C1 segment of cervical spinal cord (tissue), 14 donors: ENCODE data around the gene CTDNEP1.

Experiments used
- DNase-seq, 14 donors: peaks; one replicate each; lab custom pipeline; 2025; lab: John Stamatoyannopoulos, UW

The CTDNEP1 gene

DNA sequence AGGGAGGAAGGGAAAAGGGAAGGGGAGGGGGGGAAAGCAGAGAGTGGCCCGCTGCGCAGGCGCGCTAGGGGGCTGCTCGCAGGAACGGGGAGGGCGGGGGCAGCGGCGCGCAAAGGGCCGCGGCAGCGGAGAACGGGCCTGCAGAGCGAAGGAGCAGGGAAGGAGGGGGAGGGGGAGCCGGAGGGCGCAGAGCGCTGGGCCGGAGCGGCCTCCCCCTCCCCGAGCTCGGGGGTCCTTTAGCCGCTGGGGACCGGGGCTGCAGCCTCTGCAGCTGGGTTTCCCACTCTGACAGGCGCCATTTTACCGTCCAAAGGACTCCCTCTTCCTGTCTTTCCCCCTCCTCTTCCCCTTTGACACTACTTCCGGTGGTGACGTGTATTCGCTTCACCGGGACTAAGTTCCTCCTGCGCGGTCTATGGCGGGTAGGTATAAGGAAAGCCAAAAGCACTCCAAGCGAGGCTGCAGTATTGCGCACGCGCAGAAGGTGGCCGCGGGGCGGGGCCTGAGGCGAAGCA is at the start of gene CTDNEP1:
Gene CTDNEP1 (minus strand): TSS at position 74 of the 515 bp plus-strand sequence. CDS start 438 bp downstream, outside the sequence.
- DNase-seq, result peak; percentile 76 to 99 (median 97)

DNA sequence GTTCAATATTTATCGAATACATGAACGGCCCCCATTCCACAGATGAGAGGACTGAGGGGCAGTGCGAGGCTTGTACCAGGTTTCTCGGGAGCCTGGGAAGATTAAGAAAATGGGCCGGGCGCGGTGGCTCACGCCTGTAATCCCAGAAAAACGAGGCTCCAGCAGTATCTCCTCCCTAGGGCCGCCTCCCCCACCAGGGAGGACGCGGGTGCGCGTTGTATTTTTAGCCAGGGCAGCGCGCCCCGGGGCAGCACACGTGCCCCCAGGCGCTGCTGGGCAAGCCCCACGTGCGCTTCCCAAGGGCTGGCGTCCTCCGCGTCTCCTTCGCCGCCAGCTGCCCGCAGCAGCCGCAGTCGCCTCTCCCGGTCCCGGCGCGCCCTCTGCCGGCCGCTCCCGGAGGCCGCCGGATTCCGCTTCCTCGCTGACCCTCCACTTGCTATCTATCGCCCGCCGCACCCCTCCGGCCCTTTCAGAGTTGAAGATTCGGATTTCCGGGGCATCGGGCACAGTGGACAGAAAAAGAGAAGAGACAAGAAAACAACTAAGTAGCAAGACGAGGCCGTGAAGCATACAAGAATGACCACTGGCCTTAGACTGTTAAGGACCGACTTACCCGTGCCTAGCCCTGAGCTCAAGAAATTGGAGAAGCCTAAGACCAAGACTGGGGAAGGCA is 44.8 kb upstream of the CTDNEP1 start:
- DNase-seq, result peak in 13 of 14 donors; percentile 20 to 85 (median 54)

DNA sequence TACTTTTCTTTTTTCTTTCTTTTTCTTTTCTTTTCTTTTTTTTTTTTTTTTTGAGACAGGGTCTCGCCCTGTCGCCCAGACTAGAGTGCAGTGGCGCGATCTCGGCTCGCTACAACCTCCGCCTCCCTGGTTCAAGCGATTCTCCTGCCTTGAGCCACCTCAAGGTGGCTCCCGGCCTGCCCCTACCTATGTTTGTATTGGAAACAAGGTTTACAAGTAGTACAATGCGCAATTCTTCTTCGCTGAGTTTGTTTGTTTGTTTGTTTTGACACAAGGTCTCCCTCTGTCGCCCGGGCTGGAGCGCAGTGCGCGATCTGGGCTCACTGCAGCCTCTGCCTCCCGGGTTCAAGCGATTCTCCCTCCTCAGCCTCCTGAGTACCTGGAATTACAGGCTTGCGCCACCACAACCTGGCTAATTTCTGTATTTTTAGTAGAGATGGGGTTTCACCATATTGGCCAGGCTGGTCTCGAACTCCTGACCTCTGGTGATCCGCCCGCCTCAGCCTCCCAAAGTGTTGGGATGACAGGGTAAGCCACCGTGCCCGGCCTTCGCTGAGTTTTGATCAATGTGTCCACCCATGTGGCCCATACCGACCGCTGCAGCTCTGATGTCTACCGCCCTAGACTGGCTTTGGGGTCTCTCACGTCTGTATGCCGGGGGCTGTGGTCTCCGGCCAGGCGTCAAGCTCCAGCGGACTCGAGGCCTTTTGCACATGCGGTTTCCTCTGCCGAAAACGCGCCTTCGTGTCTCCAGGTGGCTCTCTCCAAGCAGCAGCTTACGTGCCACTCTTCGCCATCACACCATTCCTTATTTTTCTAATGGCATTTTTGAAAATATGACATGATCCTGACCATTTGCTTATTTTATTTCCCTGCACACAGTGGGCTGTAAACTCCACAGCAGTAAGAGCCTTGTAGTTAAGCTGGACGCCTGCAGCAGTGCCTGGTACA is 44.0 kb upstream of the CTDNEP1 start:
- DNase-seq, result no peak

DNA sequence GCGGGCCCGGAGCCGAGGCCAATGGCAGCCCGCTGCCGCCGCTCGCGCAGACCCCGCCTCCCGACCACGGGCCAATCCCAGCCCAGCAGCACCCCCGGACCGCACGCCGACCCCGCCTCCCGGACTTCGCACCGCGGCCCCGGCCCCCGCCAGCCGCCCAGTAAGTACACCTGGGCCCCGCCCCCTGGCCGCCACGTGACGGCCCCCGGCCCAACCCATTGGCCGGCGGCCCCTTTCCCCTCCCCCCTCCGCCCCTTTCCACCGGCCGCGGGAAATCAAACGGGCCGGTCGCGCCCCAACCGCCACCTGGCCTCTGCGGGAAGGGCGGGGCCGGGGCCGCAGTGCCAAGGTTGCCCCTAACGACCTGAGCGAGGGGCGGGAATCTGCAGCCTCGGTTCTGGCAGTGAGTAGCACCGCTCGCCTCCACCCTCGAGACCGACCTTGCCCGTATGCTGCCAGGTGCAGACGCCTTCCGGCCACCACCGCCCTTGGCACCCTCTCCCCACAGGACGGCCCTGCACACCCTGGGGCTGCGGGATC is 43.1 kb upstream of the CTDNEP1 start, which contains the start of gene YBX2:
Gene YBX2 (minus strand): TSS at position 26 of the 540 bp plus-strand sequence. CDS start 139 bp downstream, outside the sequence.
- DNase-seq, result peak in 1 of 14 donors; percentile 12

GRCh38 chr17:7293816-7294613 is 42.5 kb upstream of the CTDNEP1 start:
- no peak for DNase-seq

GRCh38 chr17:7293159-7293558 is 41.6 kb upstream of the CTDNEP1 start:
- no peak for DNase-seq

DNA sequence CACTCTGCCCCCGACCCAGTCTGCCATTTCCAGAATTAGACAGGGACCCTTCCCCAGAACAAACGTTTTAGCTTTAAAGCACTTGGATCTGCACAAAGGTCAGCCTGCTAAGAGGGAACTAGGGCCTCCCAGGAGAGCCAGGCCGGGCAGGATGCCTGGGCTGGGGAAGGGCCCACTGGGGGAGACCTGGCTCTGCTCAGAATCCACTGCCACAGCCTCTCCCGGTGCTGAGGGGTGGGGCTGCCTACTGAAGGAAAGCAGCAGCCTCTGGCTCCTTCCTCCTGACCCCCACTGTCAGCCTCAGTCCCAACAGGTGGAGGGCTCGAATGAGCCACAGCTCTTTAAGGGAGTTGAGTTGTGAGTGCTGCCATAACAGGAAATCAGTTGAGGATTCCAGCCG is 41.2 kb upstream of the CTDNEP1 start:
- DNase-seq, result peak in 1 of 14 donors; percentile 26

DNA sequence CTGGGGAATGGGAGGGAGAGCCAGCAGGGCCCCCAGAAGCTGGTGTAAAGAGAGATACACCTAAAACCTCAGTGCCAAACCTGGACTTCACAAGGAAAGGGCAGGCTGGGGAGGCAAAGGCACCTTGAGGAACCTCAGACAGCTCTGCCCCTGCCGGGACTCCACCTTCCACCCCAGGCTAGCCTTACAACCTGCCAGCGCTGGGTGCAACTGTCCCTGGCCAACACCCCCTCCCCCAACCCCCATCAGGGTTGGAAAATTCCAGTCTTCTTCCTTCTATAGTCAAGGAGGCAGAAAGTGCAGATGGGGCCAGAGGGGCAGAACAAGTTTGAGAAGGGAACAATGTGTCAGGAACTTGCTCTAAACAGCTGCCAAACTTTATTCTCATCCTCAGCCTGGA is 40.7 kb upstream of the CTDNEP1 start:
- no peak for DNase-seq

DNA sequence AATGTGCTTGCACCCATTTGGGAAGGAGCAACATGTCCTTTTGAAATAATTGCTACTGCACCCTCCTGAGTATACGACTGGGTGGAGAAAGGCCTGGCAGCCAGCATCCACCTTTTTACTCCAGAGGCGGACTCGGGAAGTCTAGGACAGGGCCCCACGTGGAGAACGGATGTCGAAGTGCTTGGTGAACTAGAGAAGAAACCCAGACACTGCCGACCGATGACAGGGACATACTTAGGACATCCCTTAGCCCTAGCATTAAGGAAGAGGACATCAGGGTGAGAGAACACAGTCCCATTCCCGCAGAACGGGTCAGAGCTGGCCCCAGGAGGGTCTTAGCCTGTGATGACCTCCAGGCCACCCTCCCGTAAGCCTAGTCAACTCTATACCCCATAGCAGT is 39.2 kb upstream of the CTDNEP1 start:
- no peak for DNase-seq

DNA sequence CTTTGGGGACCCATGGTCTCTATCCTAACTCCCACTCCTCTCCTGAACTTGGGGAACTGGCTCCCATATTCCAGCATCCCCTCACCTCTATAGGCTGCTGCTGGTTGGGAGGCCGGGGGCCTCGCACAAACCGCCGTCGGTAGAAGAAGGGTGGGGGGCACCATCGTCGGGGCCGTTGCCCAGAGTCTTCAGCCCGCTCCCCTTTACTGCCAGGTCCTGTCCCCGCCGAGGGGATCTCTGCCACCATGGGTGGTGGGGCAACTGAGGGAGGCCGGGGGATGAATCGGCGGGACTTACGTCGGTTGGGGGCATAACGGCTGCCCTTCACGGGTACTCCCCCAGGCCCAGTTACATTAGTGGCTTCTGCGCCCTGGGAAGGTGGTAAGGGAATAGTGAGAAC is 38.6 kb upstream of the CTDNEP1 start:
- no peak for DNase-seq

DNA sequence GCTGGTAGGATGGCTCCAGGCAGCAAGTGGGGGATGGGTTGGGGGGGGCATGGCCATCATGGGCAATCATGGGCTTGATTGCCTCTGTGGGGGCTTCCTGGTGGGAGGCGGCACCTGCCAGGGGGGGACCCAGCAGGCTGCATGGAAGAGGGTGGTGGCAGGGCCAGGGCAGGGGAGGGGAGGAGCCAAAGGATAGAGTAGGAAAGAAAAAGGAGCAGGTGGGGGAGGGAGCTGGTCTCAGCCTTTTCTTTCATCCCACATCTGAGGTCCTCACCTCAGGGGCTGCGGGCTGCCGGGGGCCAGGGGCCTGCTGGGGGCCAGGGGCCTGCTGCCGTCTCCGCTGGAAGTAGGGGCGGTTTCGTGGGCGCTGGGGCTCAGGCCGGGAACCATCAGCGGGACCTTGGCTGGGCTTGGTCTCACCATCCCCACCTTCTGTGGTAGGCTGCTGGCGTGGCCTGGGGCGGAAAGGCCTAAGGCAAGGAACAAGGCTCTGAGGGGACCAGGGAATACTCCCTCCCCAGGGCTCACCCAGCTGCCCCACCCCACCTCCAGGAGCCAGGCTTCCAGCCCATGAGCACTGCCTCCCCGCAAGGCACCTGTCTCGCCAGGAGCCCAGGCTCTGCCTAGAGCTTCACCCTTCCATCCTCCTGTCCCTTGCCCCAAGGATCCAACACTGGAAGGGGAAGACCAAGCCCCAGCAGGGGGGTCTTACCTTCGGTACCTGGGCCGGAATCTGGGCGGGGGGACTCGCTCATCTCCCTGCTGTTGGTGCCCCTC is 37.9 kb upstream of the CTDNEP1 start:
- DNase-seq, result no peak

GRCh38 chr17:7285679-7286078 is 34.1 kb upstream of the CTDNEP1 start:
- no peak for DNase-seq

DNA sequence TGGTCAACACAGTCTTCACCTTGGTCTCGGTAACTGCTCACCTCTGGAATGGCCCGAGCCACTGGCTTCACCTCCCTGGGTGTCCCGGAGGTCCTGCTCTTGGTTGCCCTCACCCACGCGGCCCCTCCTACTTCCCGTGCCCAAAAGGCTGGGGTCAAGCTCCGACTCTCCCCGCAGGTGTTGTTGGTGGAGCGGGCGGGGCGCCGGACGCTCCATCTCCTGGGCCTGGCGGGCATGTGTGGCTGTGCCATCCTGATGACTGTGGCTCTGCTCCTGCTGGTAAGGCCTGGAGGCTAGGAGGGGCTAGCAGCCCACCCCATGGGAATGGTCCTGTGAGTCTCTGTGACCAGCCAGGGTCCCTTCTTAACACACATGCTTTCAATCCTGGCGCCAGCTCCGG is 33.4 kb upstream of the CTDNEP1 start:
- DNase-seq, result no peak

GRCh38 chr17:7283471-7284216 is 32.1 kb upstream of the CTDNEP1 start:
- no peak for DNase-seq

DNA sequence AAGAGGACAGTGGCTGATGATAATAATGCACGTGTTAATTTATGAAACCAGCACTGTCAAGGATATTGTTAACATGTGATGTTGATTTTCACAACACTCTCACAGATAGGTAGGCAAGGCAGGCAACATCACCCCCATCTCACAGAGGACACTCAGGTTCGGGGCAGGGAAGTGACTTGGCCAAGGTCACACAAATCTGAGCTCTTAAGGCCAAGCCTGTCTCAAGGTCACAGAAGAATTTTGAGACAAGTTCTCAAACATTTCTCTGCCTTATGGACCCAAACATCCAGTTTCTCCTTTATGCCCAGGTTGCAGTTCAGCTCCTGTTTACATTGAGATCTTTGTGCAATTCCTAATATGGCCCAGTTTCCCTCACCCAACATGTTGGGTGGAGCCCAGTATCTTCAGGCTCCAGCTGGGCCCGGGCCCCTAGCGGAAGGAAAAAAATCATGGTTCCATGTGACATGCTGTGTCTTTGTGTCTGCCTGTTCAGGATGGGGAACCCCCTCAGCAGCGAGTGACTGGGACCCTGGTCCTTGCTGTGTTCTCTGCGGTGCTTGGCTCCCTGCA is 31.3 kb upstream of the CTDNEP1 start:
- no peak for DNase-seq

GRCh38 chr17:7281953-7282751 is 30.6 kb upstream of the CTDNEP1 start:
- peak in 1 of 14 donors; percentile 9 for DNase-seq

DNA sequence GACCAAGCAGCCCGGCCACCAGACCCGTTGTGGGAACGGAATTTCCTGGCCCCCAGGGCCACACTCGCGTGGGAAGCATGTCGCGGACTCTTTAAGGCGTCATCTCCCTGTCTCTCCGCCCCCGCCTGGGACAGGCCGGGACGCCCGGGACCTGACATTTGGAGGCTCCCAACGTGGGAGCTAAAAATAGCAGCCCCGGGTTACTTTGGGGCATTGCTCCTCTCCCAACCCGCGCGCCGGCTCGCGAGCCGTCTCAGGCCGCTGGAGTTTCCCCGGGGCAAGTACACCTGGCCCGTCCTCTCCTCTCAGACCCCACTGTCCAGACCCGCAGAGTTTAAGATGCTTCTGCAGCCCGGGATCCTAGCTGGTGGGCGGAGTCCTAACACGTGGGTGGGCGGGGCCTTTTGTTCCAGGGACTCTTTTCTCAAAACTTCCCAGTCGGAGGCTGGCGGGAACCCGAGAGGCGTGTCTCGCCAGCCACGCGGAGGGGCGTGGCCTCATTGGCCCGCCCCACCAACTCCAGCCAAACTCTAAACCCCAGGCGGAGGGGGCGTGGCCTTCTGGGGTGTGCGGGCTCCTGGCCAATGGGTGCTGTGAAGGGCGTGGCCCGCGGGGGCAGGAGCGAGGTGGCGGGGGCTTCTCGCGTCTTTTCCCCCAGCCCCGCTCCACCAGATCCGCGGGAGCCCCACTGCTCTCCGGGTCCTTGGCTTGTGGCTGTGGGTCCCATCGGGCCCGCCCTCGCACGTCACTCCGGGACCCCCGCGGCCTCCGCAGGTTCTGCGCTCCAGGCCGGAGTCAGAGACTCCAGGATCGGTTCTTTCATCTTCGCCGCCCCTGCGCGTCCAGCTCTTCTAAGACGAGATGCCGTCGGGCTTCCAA is 29.8 kb upstream of the CTDNEP1 start, which contains the start of gene SLC2A4:
Gene SLC2A4 (plus strand): TSS at position 645 of the 879 bp plus-strand sequence. CDS start 217 bp downstream, at position 862.
- DNase-seq, result peak in 12 of 14 donors; percentile 15 to 84 (median 67)
